WTC11 (cell line): ENCODE data around the gene PHF10.

Experiments
- CTCF ChIP-seq: fragments of 200-600 bp; IDR thresholded peaks from 2 replicates; pipeline ENCODE4 v1.8.0; 2022; ENCODE audit warnings: antibody characterized with exemption
- TEAD1 ChIP-seq: sonication (generic); formaldehyde crosslinking; IDR thresholded peaks from 2 replicates; pipeline ENCODE4 v1.8.0; 2022; ENCODE audit warnings: mild to moderate bottlenecking, missing genetic modification reagents
- TF ChIP-seq, protein P1 (sequence below): sonication (generic); formaldehyde crosslinking; IDR thresholded peaks from 2 replicates; pipeline ENCODE4 v1.8.1; 2022; ENCODE audit warnings: low read depth, missing genetic modification reagents, borderline replicate concordance

DNA sequence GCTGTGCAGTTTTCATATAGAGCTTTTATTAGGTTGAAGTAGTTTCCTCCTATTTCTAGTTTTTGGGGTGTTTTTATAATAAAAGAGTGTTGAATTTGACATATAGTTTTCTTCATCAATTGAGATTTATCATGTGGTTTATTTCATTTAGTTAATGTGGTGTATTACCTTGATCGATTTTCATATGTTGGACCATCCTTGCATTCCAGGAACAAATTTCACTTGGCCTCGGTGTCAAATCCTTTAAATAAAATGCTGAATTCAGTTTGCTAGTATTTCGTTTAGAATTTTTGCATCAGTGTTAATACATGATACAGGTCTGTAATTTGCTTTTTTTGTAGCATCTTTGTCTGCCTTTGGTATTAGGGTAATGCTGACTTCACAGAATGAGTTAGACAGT, 21.1 kb upstream of the PHF10 start:
- no peak for TF ChIP-seq CTCF
- TF ChIP-seq, protein P1, sequence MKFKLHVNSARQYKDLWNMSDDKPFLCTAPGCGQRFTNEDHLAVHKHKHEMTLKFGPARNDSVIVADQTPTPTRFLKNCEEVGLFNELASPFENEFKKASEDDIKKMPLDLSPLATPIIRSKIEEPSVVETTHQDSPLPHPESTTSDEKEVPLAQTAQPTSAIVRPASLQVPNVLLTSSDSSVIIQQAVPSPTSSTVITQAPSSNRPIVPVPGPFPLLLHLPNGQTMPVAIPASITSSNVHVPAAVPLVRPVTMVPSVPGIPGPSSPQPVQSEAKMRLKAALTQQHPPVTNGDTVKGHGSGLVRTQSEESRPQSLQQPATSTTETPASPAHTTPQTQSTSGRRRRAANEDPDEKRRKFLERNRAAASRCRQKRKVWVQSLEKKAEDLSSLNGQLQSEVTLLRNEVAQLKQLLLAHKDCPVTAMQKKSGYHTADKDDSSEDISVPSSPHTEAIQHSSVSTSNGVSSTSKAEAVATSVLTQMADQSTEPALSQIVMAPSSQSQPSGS (CRISPR knock-in tag), result no peak
- no peak for TF ChIP-seq TEAD1 (CRISPR knock-in tag)
